Lower lobe of right lung (tissue), 2 donors: ENCODE data around the gene KDM3B. TPM values are rescaled to one million over a fixed set of nuclear protein-coding genes. Genes with fewer than 3 reads are reported as not detected.
"Not testable (repeated sequence)": the region's sequence is repeated elsewhere in the genome, so short reads cannot be mapped to it uniquely, and the experiment has no call there.

Source experiments
- ATAC-seq, 2 donors: fragments of 200-7000 bp; cut with Tn5 transposase; one replicate each; pipeline ENCODE4 v1.9.1; 2020 to 2022; ENCODE audit warnings: mild to moderate bottlenecking in 2 of 2, moderate library complexity in 2 of 2
- DNase-seq: peaks from one replicate; pipeline ENCODE4 v3.0.0-alpha.2; 2020
- H3K27ac ChIP-seq: fragments of 200-600 bp; one replicate; pipeline ENCODE4 v1.8.0; 2022
- H3K27me3 ChIP-seq: fragments of 200-600 bp; one replicate; pipeline ENCODE4 v1.8.0; 2022; ENCODE audit warnings: low read depth
- H3K36me3 ChIP-seq: fragments of 200-600 bp; one replicate; pipeline ENCODE4 v1.8.0; 2022; ENCODE audit warnings: mild to moderate bottlenecking
- H3K4me1 ChIP-seq: fragments of 200-600 bp; one replicate; pipeline ENCODE4 v1.8.0; 2022
- H3K4me3 ChIP-seq: fragments of 200-600 bp; one replicate; pipeline ENCODE4 v1.8.0; 2022; ENCODE audit warnings: mild to moderate bottlenecking
- H3K9me3 ChIP-seq: fragments of 200-600 bp; one replicate; pipeline ENCODE4 v1.8.0; 2022
- CTCF ChIP-seq: fragments of 200-600 bp; IDR thresholded peaks from one replicate; pipeline ENCODE4 v1.8.0; 2022; ENCODE audit warnings: antibody characterized with exemption, mild to moderate bottlenecking
- intact Hi-C: fragments of 100-400 bp; cut with DNase I; formaldehyde crosslinking; loops from one replicate; pipeline ENCODE4 v1.11.0; 2022
- total RNA-seq: library from RNA; stranded (reverse); fragmentation: NEBNext Ultra II Directional; extraction: Animal tissue kit (Norgen Biotek cat#: 25700); gene quantifications from one replicate; pipeline ENCODE4 v1.2.1, GENCODE V29; 2021
- donor health status: DM: no; HTN: yes; CAD: no; lungs with severe emphysema.

KDM3B gene
- total RNA-seq, 1 donor from 2014 or later: 67.1 TPM

GRCh38 chr5:138402640-138403039 lies 50.2 kb downstream of the KDM3B start:
- no peak overlapping the region for H3K4me3 ChIP-seq
- DNase-seq (no peak), ATAC-seq (no peak)
- peaks cover 89% of the 10 kb centered on the region for H3K36me3 ChIP-seq
- H3K27me3 ChIP-seq: no peaks in the 10 kb centered on the region
- no peak for TF ChIP-seq CTCF
- H3K4me1 ChIP-seq: no peaks in the 10 kb centered on the region
- intact Hi-C loops: no loop called here
- H3K9me3 ChIP-seq: no peaks in the 10 kb centered on the region
- H3K27ac ChIP-seq: no peak overlapping the region

GRCh38 chr5:138408023-138408422 lies 55.5 kb downstream of the KDM3B start:
- DNase-seq: no peak
- no peak for TF ChIP-seq CTCF
- Histone ChIP-seq H3K4me1 (no peaks in the 10 kb centered on the region), H3K9me3 (no peaks in the 10 kb centered on the region), H3K27me3 (no peaks in the 10 kb centered on the region), H3K27ac (no peak overlapping the region), H3K4me3 (no peak overlapping the region), H3K36me3 (peaks cover 64% of the 10 kb centered on the region)
- intact Hi-C loops: no loop called here
- no peak for ATAC-seq

GRCh38 chr5:138410996-138411640 lies 58.6 kb downstream of the KDM3B start:
- peaks cover 67% of the 10 kb centered on the region for H3K36me3 ChIP-seq
- H3K27ac ChIP-seq, H3K4me3 ChIP-seq, intact Hi-C loops, H3K27me3 ChIP-seq, H3K9me3 ChIP-seq, H3K4me1 ChIP-seq, ATAC-seq: not testable (repeated sequence)
- peak; percentile 48 for TF ChIP-seq CTCF
- peak; percentile 58 for DNase-seq

- Histone ChIP-seq H3K36me3 (peaks cover 97% of the 10 kb centered on the region), H3K27ac (no peak overlapping the region), H3K4me1 (no peaks in the 10 kb centered on the region), H3K4me3 (no peak overlapping the region), H3K27me3 (no peaks in the 10 kb centered on the region), H3K9me3 (no peaks in the 10 kb centered on the region)
- DNase-seq (no peak), ATAC-seq (no peak)
- TF ChIP-seq CTCF: no peak
- intact Hi-C loops: no loop called here
Measured at GRCh38 chr5:138418444-138418843, 66.0 kb downstream of the KDM3B start.

- intact Hi-C loops: no loop called here
- Histone ChIP-seq H3K36me3 (peaks cover 100% of the 10 kb centered on the region), H3K4me3 (no peak overlapping the region), H3K27me3 (no peaks in the 10 kb centered on the region), H3K4me1 (no peaks in the 10 kb centered on the region), H3K27ac (no peak overlapping the region), H3K9me3 (no peaks in the 10 kb centered on the region)
- DNase-seq (no peak), ATAC-seq (no peak)
- no peak for TF ChIP-seq CTCF
Measured at GRCh38 chr5:138425079-138425478, 72.6 kb downstream of the KDM3B start.

GRCh38 chr5:138435943-138436342 lies 83.5 kb downstream of the KDM3B start:
- Histone ChIP-seq H3K27ac (no peak overlapping the region), H3K9me3 (no peaks in the 10 kb centered on the region), H3K36me3 (peaks cover 60% of the 10 kb centered on the region), H3K27me3 (no peaks in the 10 kb centered on the region), H3K4me1 (peaks cover 6% of the 10 kb centered on the region), H3K4me3 (no peak overlapping the region)
- DNase-seq: no peak
- TF ChIP-seq CTCF: no peak
- ATAC-seq: no peak
- intact Hi-C loops: no loop called here
